HepG2 (cell line): ENCODE measurements around the gene ANO1. TPM values are rescaled to one million over a fixed set of nuclear protein-coding genes. Genes with fewer than 3 reads are reported as not detected.

Experiments
- ATAC-seq: fragments of 200-7000 bp; cut with Tn5 transposase; 3 replicates; pipeline ENCODE4 v1.9.1; 2020; ENCODE audit warnings: mild to moderate bottlenecking, moderate library complexity
- BruUV-seq: library from RNA; stranded (reverse); fragments of 400-500 nt; replicated peaks from 2 replicates; lab custom pipeline; 2021; lab: Mats Ljungman, UMichigan
- CTCF ChIA-PET: fragments of 300-600 bp; formaldehyde crosslinking; extraction: SDS; loops from one replicate; lab custom pipeline; 2021; ENCODE audit warnings: low total read pairs, inconsistent platforms, low intra/inter-chr PET ratio; lab: Yijun Ruan, JAX
- POLR2A ChIA-PET: fragments of 350-600 bp; sonication (Branson Sonifier 250); formaldehyde crosslinking; loops from one replicate; lab custom pipeline; 2020; ENCODE audit warnings: antibody characterized with exemption, inconsistent platforms; lab: Yijun Ruan, JAX
- DNase-seq: peaks from one replicate; pipeline ENCODE4 v3.0.0-alpha.2; 2015; ENCODE audit warnings: low spot score
- FAIRE-seq: peaks from 3 replicates; lab custom pipeline; 2011; peaks lifted over from hg19 to GRCh38; lab: Jason Lieb, UNC
- H2AFZ ChIP-seq: one replicate; pipeline ENCODE4 v1.6.1; 2011; ENCODE audit warnings: low read length, inconsistent platforms
- H3K27ac ChIP-seq: fragments of 300-600 bp; 3 replicates; pipeline ENCODE4 v1.8.0; 2011; ENCODE audit warnings: mixed run types, mild to moderate bottlenecking, mixed read lengths, low read length, inconsistent platforms; ENCODE audit not compliant: insufficient read depth; ENCODE audit errors: extremely low read length
- H3K27me3 ChIP-seq, 2 experiments: fragments of 200-600 bp in 1 of 2; 2 replicates in 1 of 2; 3 replicates in 1 of 2; pipeline versions ENCODE4 v1.6.0 to v1.8.0; 2011; ENCODE audit warnings: low read length in 2 of 2, mild to moderate bottlenecking in 2 of 2, moderate library complexity in 2 of 2, inconsistent platforms in 1 of 2; ENCODE audit not compliant: insufficient read depth in 2 of 2, control insufficient read depth in 1 of 2
- H3K36me3 ChIP-seq, 2 experiments: fragments of 200-600 bp in 1 of 2; replicated peaks in 1 of 2; 2 replicates in 1 of 2; 3 replicates in 1 of 2; pipeline versions ENCODE4 v1.5.1 to v1.8.0; 2011; ENCODE audit warnings: low read length in 2 of 2, inconsistent platforms in 1 of 2; ENCODE audit not compliant: insufficient read depth in 2 of 2, control insufficient read depth in 1 of 2
- H3K4me1 ChIP-seq: 2 replicates; pipeline ENCODE4 v1.5.1; 2012; ENCODE audit warnings: low read length, inconsistent platforms; ENCODE audit not compliant: insufficient read depth
- H3K4me2 ChIP-seq: 2 replicates; pipeline ENCODE4 v1.6.0; 2011; ENCODE audit warnings: low read depth, low read length, inconsistent platforms
- H3K4me3 ChIP-seq, 3 experiments: fragments of 200-600 bp in 1 of 3; sonication (generic), shearing (Covaris generic) in 1 of 3; replicated peaks in 1 of 3; 2 replicates each; pipeline ENCODE4 v1.5.1; 2011 to 2016; ENCODE audit warnings: low read length in 3 of 3, inconsistent platforms in 2 of 3, low read depth in 2 of 3, mild to moderate bottlenecking in 2 of 3, control low read depth in 1 of 3, mixed read lengths in 1 of 3; ENCODE audit not compliant: insufficient read depth in 1 of 3
- H3K79me2 ChIP-seq: one replicate; pipeline ENCODE4 v1.6.1; 2011; ENCODE audit warnings: low read length, inconsistent platforms; ENCODE audit not compliant: insufficient read depth
- H3K9ac ChIP-seq: 2 replicates; pipeline ENCODE4 v1.6.0; 2011; ENCODE audit warnings: mild to moderate bottlenecking, low read depth, low read length, inconsistent platforms; ENCODE audit not compliant: insufficient read depth
- H3K9me3 ChIP-seq: 2 replicates; pipeline ENCODE4 v1.5.1; 2012; ENCODE audit warnings: mild to moderate bottlenecking, low read length
- H4K20me1 ChIP-seq: 2 replicates; pipeline ENCODE4 v1.6.0; 2011; ENCODE audit warnings: inconsistent platforms, mild to moderate bottlenecking, low read length, moderate library complexity; ENCODE audit not compliant: insufficient read depth
- FOXA1 ChIP-seq, 2 experiments: fragments of 450-650 bp in 1 of 2; sonication (generic) in 1 of 2; formaldehyde crosslinking in 1 of 2; IDR thresholded peaks; 2 replicates each; pipeline versions ENCODE4 v1.4.0 to v1.6.1; 2016 to 2020; ENCODE audit warnings: missing genetic modification reagents in 1 of 2
- GPN1 ChIP-seq: sonication (generic); formaldehyde crosslinking; IDR thresholded peaks from 2 replicates; pipeline ENCODE4 v1.5.1; 2020; ENCODE audit warnings: missing genetic modification reagents, borderline replicate concordance
- MEF2D ChIP-seq: sonication (generic); formaldehyde crosslinking; IDR thresholded peaks from 2 replicates; pipeline ENCODE4 v1.5.1; 2020; ENCODE audit warnings: mild to moderate bottlenecking, missing genetic modification reagents
- MYNN ChIP-seq: sonication (generic); formaldehyde crosslinking; IDR thresholded peaks from 2 replicates; pipeline ENCODE4 v1.4.0; 2020; ENCODE audit warnings: mild to moderate bottlenecking, low read depth, missing genetic modification reagents
- SMARCE1 ChIP-seq: fragments of 450-650 bp; IDR thresholded peaks from 2 replicates; pipeline ENCODE4 v1.6.1; 2017; ENCODE audit warnings: borderline replicate concordance
- ZFP90 ChIP-seq: sonication (generic); formaldehyde crosslinking; IDR thresholded peaks from 2 replicates; pipeline ENCODE4 v1.8.0; 2022; ENCODE audit warnings: missing genetic modification reagents, mild to moderate bottlenecking, inconsistent platforms, borderline replicate concordance
- ZNF260 ChIP-seq: sonication (generic); formaldehyde crosslinking; IDR thresholded peaks from 2 replicates; pipeline ENCODE4 v1.4.0; 2020; ENCODE audit warnings: missing genetic modification reagents, low read depth, mild to moderate bottlenecking, borderline replicate concordance
- ZNF766 ChIP-seq: sonication (generic); formaldehyde crosslinking; IDR thresholded peaks from 2 replicates; pipeline ENCODE4 v1.5.0; 2020; ENCODE audit warnings: missing genetic modification reagents, borderline replicate concordance
- WGBS: methylation state at CpG from one replicate; pipeline ENCODE4 v1.1.6; 2017; ENCODE audit warnings: low lambda C conversion rate; 5-methylcytosine and 5-hydroxymethylcytosine counted together
- in situ Hi-C: cut with HindIII; loops from 2 replicates; pipeline ENCODE4 v1.10.0; 2017; ENCODE audit warnings: low pct_unique_long_range_greater_than_20kb; ENCODE audit not compliant: extremely low pct_ligation_motif_present
- intact Hi-C: fragments of 100-400 bp; cut with micrococcal nuclease; formaldehyde crosslinking; loops from one replicate; pipeline ENCODE4 v1.10.0; 2022; ENCODE audit not compliant: unreplicated experiment
- polyA plus RNA-seq, 8 experiments: library from polyadenylated mRNA; depleted of rRNA in 3 of 8; stranded (reverse) in 7 of 8; unstranded in 1 of 8; fragments of >200 nt; fragmentation: Illumina TruSeq in 4 of 8; extraction: Trizol in 4 of 8; gene quantifications; 2 replicates each; pipeline versions ENCODE4 v1.2.1 to v1.2.3, GENCODE V29; 2011 to 2016; ENCODE audit warnings: low read depth in 4 of 8, missing spikeins in 1 of 8, mixed read lengths in 1 of 8; ENCODE audit not compliant: insufficient read depth in 1 of 8
- total RNA-seq, 5 experiments: library from RNA; depleted of rRNA; stranded (reverse); fragments of >200 nt; fragmentation: Illumina TruSeq; extraction: Trizol; gene quantifications; 2 replicates each; pipeline ENCODE4 v1.2.3, GENCODE V29; 2016; ENCODE audit warnings: low read depth in 1 of 5
- TF ChIP-seq, protein P1 (sequence below): sonication (generic); formaldehyde crosslinking; conservative IDR thresholded peaks from 2 replicates; pipeline ENCODE4 v1.8.0; 2022; ENCODE audit warnings: low read depth, missing genetic modification reagents
- TF ChIP-seq, protein P2 (sequence below): IDR thresholded peaks from 2 replicates; pipeline ENCODE4 v1.6.1; 2016; ENCODE audit warnings: mild to moderate bottlenecking, missing biosample characterization, missing genetic modification reagents
- TF ChIP-seq, protein P3 (sequence below): sonication (generic); formaldehyde crosslinking; IDR thresholded peaks from 2 replicates; pipeline ENCODE4 v1.4.0; 2020; ENCODE audit warnings: missing genetic modification reagents
- TF ChIP-seq, protein P4 (sequence below): sonication (generic); formaldehyde crosslinking; IDR thresholded peaks from 2 replicates; pipeline ENCODE4 v1.9.0; 2021; ENCODE audit warnings: missing genetic modification reagents, borderline replicate concordance
- TF ChIP-seq, protein P5 (sequence below), 2 experiments: fragments of 450-650 bp in 1 of 2; sonication (generic) in 1 of 2; formaldehyde crosslinking; IDR thresholded peaks; 2 replicates each; pipeline versions ENCODE4 v1.5.0 to v1.8.0; 2020 to 2022; ENCODE audit warnings: mild to moderate bottlenecking in 1 of 2, missing genetic modification reagents in 1 of 2

Gene ANO1
- total and polyA plus RNA-seq, 2 of the 13 experiments (the other 11 are each of a cell fraction or from before 2014, with no cell fraction given): not detected

DNA sequence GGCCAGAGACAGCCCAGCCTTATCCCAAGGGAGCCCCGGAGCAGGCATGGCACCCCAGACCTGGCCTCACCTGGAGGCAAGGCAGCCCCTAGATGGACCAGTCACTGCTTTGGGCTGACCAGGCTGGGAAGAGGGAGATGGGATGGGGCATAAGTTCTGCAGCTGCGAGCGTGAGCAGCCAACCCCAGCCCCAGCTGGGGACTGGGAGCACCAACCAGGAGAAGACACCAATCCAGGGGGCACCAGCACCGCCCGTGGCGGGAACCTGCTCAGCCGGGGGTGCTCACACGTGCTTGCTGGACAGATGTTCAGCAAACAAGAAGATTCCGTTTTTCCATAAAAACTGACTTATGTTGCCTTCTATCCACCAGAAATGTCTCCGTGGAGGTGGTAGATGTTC, 108.8 kb downstream of the ANO1 start (continued):
- TF ChIP-seq, protein P1, sequence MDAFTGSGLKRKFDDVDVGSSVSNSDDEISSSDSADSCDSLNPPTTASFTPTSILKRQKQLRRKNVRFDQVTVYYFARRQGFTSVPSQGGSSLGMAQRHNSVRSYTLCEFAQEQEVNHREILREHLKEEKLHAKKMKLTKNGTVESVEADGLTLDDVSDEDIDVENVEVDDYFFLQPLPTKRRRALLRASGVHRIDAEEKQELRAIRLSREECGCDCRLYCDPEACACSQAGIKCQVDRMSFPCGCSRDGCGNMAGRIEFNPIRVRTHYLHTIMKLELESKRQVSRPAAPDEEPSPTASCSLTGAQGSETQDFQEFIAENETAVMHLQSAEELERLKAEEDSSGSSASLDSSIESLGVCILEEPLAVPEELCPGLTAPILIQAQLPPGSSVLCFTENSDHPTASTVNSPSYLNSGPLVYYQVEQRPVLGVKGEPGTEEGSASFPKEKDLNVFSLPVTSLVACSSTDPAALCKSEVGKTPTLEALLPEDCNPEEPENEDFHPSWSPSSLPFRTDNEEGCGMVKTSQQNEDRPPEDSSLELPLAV (CRISPR knock-in tag): no peak
- TF ChIP-seq GPN1 (CRISPR knock-in tag) (no peak), ZNF260 (CRISPR knock-in tag) (no peak), ZNF766 (CRISPR knock-in tag) (no peak), MYNN (CRISPR knock-in tag) (no peak)
- TF ChIP-seq, protein P2, sequence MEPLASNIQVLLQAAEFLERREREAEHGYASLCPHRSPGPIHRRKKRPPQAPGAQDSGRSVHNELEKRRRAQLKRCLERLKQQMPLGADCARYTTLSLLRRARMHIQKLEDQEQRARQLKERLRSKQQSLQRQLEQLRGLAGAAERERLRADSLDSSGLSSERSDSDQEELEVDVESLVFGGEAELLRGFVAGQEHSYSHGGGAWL: no peak
- TF ChIP-seq, protein P3, sequence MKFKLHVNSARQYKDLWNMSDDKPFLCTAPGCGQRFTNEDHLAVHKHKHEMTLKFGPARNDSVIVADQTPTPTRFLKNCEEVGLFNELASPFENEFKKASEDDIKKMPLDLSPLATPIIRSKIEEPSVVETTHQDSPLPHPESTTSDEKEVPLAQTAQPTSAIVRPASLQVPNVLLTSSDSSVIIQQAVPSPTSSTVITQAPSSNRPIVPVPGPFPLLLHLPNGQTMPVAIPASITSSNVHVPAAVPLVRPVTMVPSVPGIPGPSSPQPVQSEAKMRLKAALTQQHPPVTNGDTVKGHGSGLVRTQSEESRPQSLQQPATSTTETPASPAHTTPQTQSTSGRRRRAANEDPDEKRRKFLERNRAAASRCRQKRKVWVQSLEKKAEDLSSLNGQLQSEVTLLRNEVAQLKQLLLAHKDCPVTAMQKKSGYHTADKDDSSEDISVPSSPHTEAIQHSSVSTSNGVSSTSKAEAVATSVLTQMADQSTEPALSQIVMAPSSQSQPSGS: no peak

DNA sequence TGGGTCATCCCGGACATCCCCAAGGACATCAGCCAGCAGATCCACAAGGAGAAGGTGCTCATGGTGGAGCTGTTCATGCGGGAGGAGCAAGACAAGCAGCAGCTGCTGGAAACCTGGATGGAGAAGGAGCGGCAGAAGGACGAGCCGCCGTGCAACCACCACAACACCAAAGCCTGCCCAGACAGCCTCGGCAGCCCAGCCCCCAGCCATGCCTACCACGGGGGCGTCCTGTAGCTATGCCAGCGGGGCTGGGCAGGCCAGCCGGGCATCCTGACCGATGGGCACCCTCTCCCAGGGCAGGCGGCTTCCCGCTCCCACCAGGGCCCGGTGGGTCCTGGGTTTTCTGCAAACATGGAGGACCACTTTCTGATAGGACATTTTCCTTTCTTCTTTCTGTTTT, 109.7 kb downstream of the ANO1 start:
- Histone ChIP-seq H3K36me3 (no peaks in the 10 kb centered on the region), H3K79me2 (no peaks in the 10 kb centered on the region), H2AFZ (no peak overlapping the region), H3K4me2 (no peak overlapping the region), H3K9ac (no peak overlapping the region), H3K4me3 (no peak overlapping the region), H3K4me1 (no peaks in the 10 kb centered on the region), H4K20me1 (no peaks in the 10 kb centered on the region; the same call in 1 of the 2 replicates), H3K27me3 (peaks cover 11 to 57% of the 10 kb centered on the region in 2 experiments; a peak in 4 of 5 replicates), H3K27ac (no peak overlapping the region), H3K9me3 (no peaks in the 10 kb centered on the region)
- in situ Hi-C loops: no loop called here
- WGBS: 44% methylated on average over 12 of the region's 15 CpGs
- POLR2A ChIA-PET: no interaction called here
- BruUV-seq: no TSS peak
- ATAC-seq (no peak), DNase-seq (no peak), FAIRE-seq (no peak)
- TF ChIP-seq SMARCE1 (no peak), FOXA1 (IDR thresholded peaks at IDR 0.05) (no peak), FOXA1 (CRISPR knock-in tag; IDR thresholded peaks at IDR 0.05) (no peak), ZFP90 (CRISPR knock-in tag) (no peak), MEF2D (CRISPR knock-in tag) (no peak)
- TF ChIP-seq, protein P4, sequence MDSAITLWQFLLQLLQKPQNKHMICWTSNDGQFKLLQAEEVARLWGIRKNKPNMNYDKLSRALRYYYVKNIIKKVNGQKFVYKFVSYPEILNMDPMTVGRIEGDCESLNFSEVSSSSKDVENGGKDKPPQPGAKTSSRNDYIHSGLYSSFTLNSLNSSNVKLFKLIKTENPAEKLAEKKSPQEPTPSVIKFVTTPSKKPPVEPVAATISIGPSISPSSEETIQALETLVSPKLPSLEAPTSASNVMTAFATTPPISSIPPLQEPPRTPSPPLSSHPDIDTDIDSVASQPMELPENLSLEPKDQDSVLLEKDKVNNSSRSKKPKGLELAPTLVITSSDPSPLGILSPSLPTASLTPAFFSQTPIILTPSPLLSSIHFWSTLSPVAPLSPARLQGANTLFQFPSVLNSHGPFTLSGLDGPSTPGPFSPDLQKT (CRISPR knock-in tag): no peak
- TF ChIP-seq, protein P5, sequence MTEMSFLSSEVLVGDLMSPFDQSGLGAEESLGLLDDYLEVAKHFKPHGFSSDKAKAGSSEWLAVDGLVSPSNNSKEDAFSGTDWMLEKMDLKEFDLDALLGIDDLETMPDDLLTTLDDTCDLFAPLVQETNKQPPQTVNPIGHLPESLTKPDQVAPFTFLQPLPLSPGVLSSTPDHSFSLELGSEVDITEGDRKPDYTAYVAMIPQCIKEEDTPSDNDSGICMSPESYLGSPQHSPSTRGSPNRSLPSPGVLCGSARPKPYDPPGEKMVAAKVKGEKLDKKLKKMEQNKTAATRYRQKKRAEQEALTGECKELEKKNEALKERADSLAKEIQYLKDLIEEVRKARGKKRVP (CRISPR knock-in tag; IDR thresholded peaks at IDR 0.05): no peak
- intact Hi-C loops: no loop called here
- CTCF ChIA-PET: no interaction called here
